HepG2 (cell line): ENCODE measurements around the gene GGA2. TPM values are rescaled to one million over a fixed set of nuclear protein-coding genes. Genes with fewer than 3 reads are reported as not detected.
A peak's percentile ranks its signal among the peaks of the same experiment; 100 is the strongest.

ENCODE experiments used
- ATAC-seq: fragments of 200-7000 bp; cut with Tn5 transposase; 3 replicates; pipeline ENCODE4 v1.9.1; 2020; ENCODE audit warnings: mild to moderate bottlenecking, moderate library complexity
- BruUV-seq: library from RNA; stranded (reverse); fragments of 400-500 nt; replicated peaks from 2 replicates; lab custom pipeline; 2021; lab: Mats Ljungman, UMichigan
- CTCF ChIA-PET: fragments of 300-600 bp; formaldehyde crosslinking; extraction: SDS; loops from one replicate; lab custom pipeline; 2021; ENCODE audit warnings: low total read pairs, inconsistent platforms, low intra/inter-chr PET ratio; lab: Yijun Ruan, JAX
- POLR2A ChIA-PET: fragments of 350-600 bp; sonication (Branson Sonifier 250); formaldehyde crosslinking; loops from one replicate; lab custom pipeline; 2020; ENCODE audit warnings: antibody characterized with exemption, inconsistent platforms; lab: Yijun Ruan, JAX
- DNase-seq: peaks from one replicate; pipeline ENCODE4 v3.0.0-alpha.2; 2015; ENCODE audit warnings: low spot score
- FAIRE-seq: peaks from 3 replicates; lab custom pipeline; 2011; peaks lifted over from hg19 to GRCh38; lab: Jason Lieb, UNC
- H2AFZ ChIP-seq: one replicate; pipeline ENCODE4 v1.6.1; 2011; ENCODE audit warnings: low read length, inconsistent platforms
- H3K27ac ChIP-seq: fragments of 300-600 bp; 3 replicates; pipeline ENCODE4 v1.8.0; 2011; ENCODE audit warnings: mixed run types, mild to moderate bottlenecking, mixed read lengths, low read length, inconsistent platforms; ENCODE audit not compliant: insufficient read depth; ENCODE audit errors: extremely low read length
- H3K27me3 ChIP-seq, 2 experiments: fragments of 200-600 bp in 1 of 2; 2 replicates in 1 of 2; 3 replicates in 1 of 2; pipeline versions ENCODE4 v1.6.0 to v1.8.0; 2011; ENCODE audit warnings: low read length in 2 of 2, mild to moderate bottlenecking in 2 of 2, moderate library complexity in 2 of 2, inconsistent platforms in 1 of 2; ENCODE audit not compliant: insufficient read depth in 2 of 2, control insufficient read depth in 1 of 2
- H3K36me3 ChIP-seq, 2 experiments: fragments of 200-600 bp in 1 of 2; replicated peaks in 1 of 2; 2 replicates in 1 of 2; 3 replicates in 1 of 2; pipeline versions ENCODE4 v1.5.1 to v1.8.0; 2011; ENCODE audit warnings: low read length in 2 of 2, inconsistent platforms in 1 of 2; ENCODE audit not compliant: insufficient read depth in 2 of 2, control insufficient read depth in 1 of 2
- H3K4me1 ChIP-seq: 2 replicates; pipeline ENCODE4 v1.5.1; 2012; ENCODE audit warnings: low read length, inconsistent platforms; ENCODE audit not compliant: insufficient read depth
- H3K4me2 ChIP-seq: 2 replicates; pipeline ENCODE4 v1.6.0; 2011; ENCODE audit warnings: low read depth, low read length, inconsistent platforms
- H3K4me3 ChIP-seq, 3 experiments: fragments of 200-600 bp in 1 of 3; sonication (generic), shearing (Covaris generic) in 1 of 3; replicated peaks in 1 of 3; 2 replicates each; pipeline ENCODE4 v1.5.1; 2011 to 2016; ENCODE audit warnings: low read length in 3 of 3, inconsistent platforms in 2 of 3, low read depth in 2 of 3, mild to moderate bottlenecking in 2 of 3, control low read depth in 1 of 3, mixed read lengths in 1 of 3; ENCODE audit not compliant: insufficient read depth in 1 of 3
- H3K79me2 ChIP-seq: one replicate; pipeline ENCODE4 v1.6.1; 2011; ENCODE audit warnings: low read length, inconsistent platforms; ENCODE audit not compliant: insufficient read depth
- H3K9ac ChIP-seq: 2 replicates; pipeline ENCODE4 v1.6.0; 2011; ENCODE audit warnings: mild to moderate bottlenecking, low read depth, low read length, inconsistent platforms; ENCODE audit not compliant: insufficient read depth
- H3K9me3 ChIP-seq: 2 replicates; pipeline ENCODE4 v1.5.1; 2012; ENCODE audit warnings: mild to moderate bottlenecking, low read length
- H4K20me1 ChIP-seq: 2 replicates; pipeline ENCODE4 v1.6.0; 2011; ENCODE audit warnings: inconsistent platforms, mild to moderate bottlenecking, low read length, moderate library complexity; ENCODE audit not compliant: insufficient read depth
- CCDC6 ChIP-seq: sonication (generic); formaldehyde crosslinking; IDR thresholded peaks from 2 replicates; pipeline ENCODE4 v1.8.1; 2022; ENCODE audit warnings: mild to moderate bottlenecking, missing genetic modification reagents, moderate library complexity
- EP300 ChIP-seq, 3 experiments: sonication (generic) in 1 of 3; formaldehyde crosslinking in 1 of 3; IDR thresholded peaks; 2 replicates each; pipeline versions ENCODE4 v1.5.1 to v1.6.1; 2011 to 2020; ENCODE audit warnings: low read depth in 2 of 3, low read length in 2 of 3, borderline replicate concordance in 1 of 3, improper control_type of control experiment in 1 of 3, mild to moderate bottlenecking in 1 of 3, missing genetic modification reagents in 1 of 3, moderate library complexity in 1 of 3
- KLF11 ChIP-seq: IDR thresholded peaks from 2 replicates; pipeline ENCODE4 v1.6.1; 2016; ENCODE audit warnings: missing compliant biosample characterization
- MAFK ChIP-seq, 2 experiments: IDR thresholded peaks in 1 of 2; conservative IDR thresholded peaks in 1 of 2; 2 replicates each; pipeline ENCODE4 v1.6.1; 2011; ENCODE audit warnings: improper control_type of control experiment in 2 of 2, low read length in 2 of 2
- PAWR ChIP-seq: sonication (generic); formaldehyde crosslinking; IDR thresholded peaks from 2 replicates; pipeline ENCODE4 v1.4.0; 2020; ENCODE audit warnings: missing genetic modification reagents, mild to moderate bottlenecking, borderline replicate concordance
- PCBP1 ChIP-seq: fragments of 200-400 bp; formaldehyde crosslinking; IDR thresholded peaks from 2 replicates; pipeline ENCODE4 v1.6.1; 2017; ENCODE audit warnings: mild to moderate bottlenecking, low read depth, low read length, borderline replicate concordance
- POGZ ChIP-seq: sonication (generic); formaldehyde crosslinking; IDR thresholded peaks from 2 replicates; pipeline ENCODE4 v1.4.0; 2020; ENCODE audit warnings: mild to moderate bottlenecking, missing genetic modification reagents
- SALL1 ChIP-seq: sonication (generic); formaldehyde crosslinking; IDR thresholded peaks from 2 replicates; pipeline ENCODE4 v1.8.0; 2022; ENCODE audit warnings: mild to moderate bottlenecking, missing genetic modification reagents
- SAP130 ChIP-seq: IDR thresholded peaks from 2 replicates; pipeline ENCODE4 v1.6.1; 2016; ENCODE audit warnings: low read depth
- SSRP1 ChIP-seq: IDR thresholded peaks from 2 replicates; pipeline ENCODE4 v1.6.1; 2016; ENCODE audit warnings: control low read depth
- ZNF180 ChIP-seq: sonication (generic); formaldehyde crosslinking; IDR thresholded peaks from 2 replicates; pipeline ENCODE4 v1.4.0; 2020; ENCODE audit warnings: low read depth, missing genetic modification reagents, borderline replicate concordance
- ZNF24 ChIP-seq: fragments of 450-650 bp; IDR thresholded peaks from 2 replicates; pipeline ENCODE4 v1.6.1; 2017; ENCODE audit warnings: antibody characterized with exemption, mild to moderate bottlenecking
- ZNF749 ChIP-seq: sonication (generic); formaldehyde crosslinking; IDR thresholded peaks from 2 replicates; pipeline ENCODE4 v1.8.0; 2022; ENCODE audit warnings: mild to moderate bottlenecking, missing genetic modification reagents, moderate library complexity, borderline replicate concordance
- ZSCAN9 ChIP-seq: IDR thresholded peaks from 2 replicates; pipeline ENCODE4 v1.6.1; 2016; ENCODE audit warnings: borderline replicate concordance
- whole genome bisulfite sequencing: methylation state at CpG from one replicate; pipeline ENCODE4 v1.1.6; 2017; ENCODE audit warnings: low lambda C conversion rate; 5-methylcytosine and 5-hydroxymethylcytosine counted together
- in situ Hi-C: cut with HindIII; loops from 2 replicates; pipeline ENCODE4 v1.10.0; 2017; ENCODE audit warnings: low pct_unique_long_range_greater_than_20kb; ENCODE audit not compliant: extremely low pct_ligation_motif_present
- intact Hi-C: fragments of 100-400 bp; cut with micrococcal nuclease; formaldehyde crosslinking; loops from one replicate; pipeline ENCODE4 v1.10.0; 2022; ENCODE audit not compliant: unreplicated experiment
- polyA plus RNA-seq, 8 experiments: library from polyadenylated mRNA; depleted of rRNA in 3 of 8; stranded (reverse) in 7 of 8; unstranded in 1 of 8; fragments of >200 nt; fragmentation: Illumina TruSeq in 4 of 8; extraction: Trizol in 4 of 8; gene quantifications; 2 replicates each; pipeline versions ENCODE4 v1.2.1 to v1.2.3, GENCODE V29; 2011 to 2016; ENCODE audit warnings: low read depth in 4 of 8, missing spikeins in 1 of 8, mixed read lengths in 1 of 8; ENCODE audit not compliant: insufficient read depth in 1 of 8
- total RNA-seq, 5 experiments: library from RNA; depleted of rRNA; stranded (reverse); fragments of >200 nt; fragmentation: Illumina TruSeq; extraction: Trizol; gene quantifications; 2 replicates each; pipeline ENCODE4 v1.2.3, GENCODE V29; 2016; ENCODE audit warnings: low read depth in 1 of 5
- TF ChIP-seq, protein P1 (sequence below): sonication (generic); formaldehyde crosslinking; IDR thresholded peaks from 2 replicates; pipeline ENCODE4 v1.8.1; 2022; ENCODE audit warnings: mild to moderate bottlenecking, missing genetic modification reagents
- TF ChIP-seq, protein P2 (sequence below): IDR thresholded peaks from 2 replicates; pipeline ENCODE4 v1.4.0; 2020; ENCODE audit warnings: mild to moderate bottlenecking, missing genetic modification reagents
- TF ChIP-seq, protein P3 (sequence below): sonication (generic); formaldehyde crosslinking; IDR thresholded peaks from 2 replicates; pipeline ENCODE4 v1.4.0; 2020; ENCODE audit warnings: mild to moderate bottlenecking, missing genetic modification reagents

Gene GGA2
- total and polyA plus RNA-seq, 2 of the 13 experiments (the other 11 are each of a cell fraction or from before 2014, with no cell fraction given) = 51.5 to 69.8 TPM

DNA sequence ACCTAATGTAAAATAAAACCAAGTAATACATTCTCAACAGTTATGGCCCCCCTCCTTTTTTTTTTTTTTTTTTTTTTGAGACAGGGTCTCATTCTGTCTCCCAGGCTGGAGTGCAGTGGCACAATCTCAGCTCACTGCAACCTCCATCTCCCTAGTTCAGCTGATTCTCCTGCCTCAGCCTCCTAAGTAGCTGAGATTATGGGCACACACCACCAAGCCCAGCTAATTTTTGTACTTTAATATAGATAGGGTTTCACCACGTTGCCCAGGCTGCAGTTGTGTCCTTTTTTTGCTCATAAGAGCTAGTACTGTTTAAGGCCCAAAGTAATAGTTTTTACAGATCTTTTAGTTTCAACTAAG lies 28.6 kb upstream of the GGA2 start (continued):
- peak; percentile 93 for TF ChIP-seq SSRP1

DNA sequence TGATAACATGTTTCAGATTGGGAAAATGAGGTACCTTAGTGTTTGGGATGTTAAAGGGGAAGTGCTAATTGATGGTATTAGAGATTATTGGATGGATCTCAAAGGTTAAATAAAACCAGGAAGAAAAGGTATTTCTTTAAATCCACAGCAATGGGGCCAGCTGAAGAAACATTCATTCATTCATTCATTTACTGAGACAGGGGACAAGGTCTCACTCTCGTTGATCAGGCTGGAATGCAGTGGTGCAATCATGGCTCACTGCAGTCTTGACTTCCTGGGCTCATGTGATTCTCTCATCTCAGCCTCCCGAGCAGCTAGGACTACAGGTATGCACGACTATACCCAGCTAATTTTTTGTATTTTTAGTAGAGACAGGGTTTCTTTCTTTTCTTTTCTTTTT lies 27.1 kb upstream of the GGA2 start:
- no peaks in the 10 kb centered on the region for H3K9me3 ChIP-seq
- DNase-seq (peak; percentile 83), FAIRE-seq (no peak), ATAC-seq (peak; percentile 44)
- peaks cover 47% of the 10 kb centered on the region for H3K4me1 ChIP-seq
- H3K9ac ChIP-seq = no peak overlapping the region
- CTCF ChIA-PET = no interaction called here
- peaks cover 4% of the 10 kb centered on the region for H3K79me2 ChIP-seq
- no peak overlapping the region for H3K4me2 ChIP-seq
- no peaks in the 10 kb centered on the region for H3K27me3 ChIP-seq
- H4K20me1 ChIP-seq = no peaks in the 10 kb centered on the region
- in situ Hi-C loops (no loop called here), intact Hi-C loops (no loop called here)
- peaks cover 40 to 58% of the 10 kb centered on the region in 2 experiments for H3K36me3 ChIP-seq
- 36% methylated on average over 3 of the region's 3 CpGs for WGBS
- peak overlapping the region; percentile 91 for H3K27ac ChIP-seq
- POLR2A ChIA-PET = interaction anchor here (0.6 to 5.5 kb wide), 7 partner anchors 10 to 1163 kb away, joined by 3 to 64 read pairs (median 14); partner anchors contain the start of genes DCTN5, EARS2, NDUFAB1 and PALB2
- no peak overlapping the region for H2AFZ ChIP-seq
- BruUV-seq = no TSS peak
- no peak overlapping the region for H3K4me3 ChIP-seq
- TF ChIP-seq, protein P1, sequence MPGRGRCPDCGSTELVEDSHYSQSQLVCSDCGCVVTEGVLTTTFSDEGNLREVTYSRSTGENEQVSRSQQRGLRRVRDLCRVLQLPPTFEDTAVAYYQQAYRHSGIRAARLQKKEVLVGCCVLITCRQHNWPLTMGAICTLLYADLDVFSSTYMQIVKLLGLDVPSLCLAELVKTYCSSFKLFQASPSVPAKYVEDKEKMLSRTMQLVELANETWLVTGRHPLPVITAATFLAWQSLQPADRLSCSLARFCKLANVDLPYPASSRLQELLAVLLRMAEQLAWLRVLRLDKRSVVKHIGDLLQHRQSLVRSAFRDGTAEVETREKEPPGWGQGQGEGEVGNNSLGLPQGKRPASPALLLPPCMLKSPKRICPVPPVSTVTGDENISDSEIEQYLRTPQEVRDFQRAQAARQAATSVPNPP = no peak
- TF ChIP-seq CCDC6 (CRISPR knock-in tag) = no peak
- TF ChIP-seq EP300 (IDR thresholded peaks at IDR 0.05; ENCODE audit: low read depth in 2 of 2, low read length in 2 of 2) = 0 out of 4 replicates have a peak, but pooled peaks of 1 of the 2 experiments have one; percentile 16
- peak; percentile 52; the same call in 1 of the 2 replicates for TF ChIP-seq EP300 (CRISPR knock-in tag; IDR thresholded peaks at IDR 0.05; ENCODE audit: borderline replicate concordance)
- TF ChIP-seq ZNF24 = peak; percentile 98
- TF ChIP-seq ZSCAN9 (CRISPR knock-in tag) = peak; percentile 49; the same call in 1 of the 2 replicates
- no peak for TF ChIP-seq PAWR (CRISPR knock-in tag)
- no peak for TF ChIP-seq KLF11
- TF ChIP-seq SAP130 (CRISPR knock-in tag) = peak; percentile 88
- TF ChIP-seq ZNF180 (CRISPR knock-in tag) = no peak
- TF ChIP-seq ZNF749 (CRISPR knock-in tag) = no peak
- 0 out of 2 replicates have a peak, but pooled peaks have one; percentile 26 for TF ChIP-seq SALL1
- no peak for TF ChIP-seq POGZ (CRISPR knock-in tag)
- TF ChIP-seq, protein P2, sequence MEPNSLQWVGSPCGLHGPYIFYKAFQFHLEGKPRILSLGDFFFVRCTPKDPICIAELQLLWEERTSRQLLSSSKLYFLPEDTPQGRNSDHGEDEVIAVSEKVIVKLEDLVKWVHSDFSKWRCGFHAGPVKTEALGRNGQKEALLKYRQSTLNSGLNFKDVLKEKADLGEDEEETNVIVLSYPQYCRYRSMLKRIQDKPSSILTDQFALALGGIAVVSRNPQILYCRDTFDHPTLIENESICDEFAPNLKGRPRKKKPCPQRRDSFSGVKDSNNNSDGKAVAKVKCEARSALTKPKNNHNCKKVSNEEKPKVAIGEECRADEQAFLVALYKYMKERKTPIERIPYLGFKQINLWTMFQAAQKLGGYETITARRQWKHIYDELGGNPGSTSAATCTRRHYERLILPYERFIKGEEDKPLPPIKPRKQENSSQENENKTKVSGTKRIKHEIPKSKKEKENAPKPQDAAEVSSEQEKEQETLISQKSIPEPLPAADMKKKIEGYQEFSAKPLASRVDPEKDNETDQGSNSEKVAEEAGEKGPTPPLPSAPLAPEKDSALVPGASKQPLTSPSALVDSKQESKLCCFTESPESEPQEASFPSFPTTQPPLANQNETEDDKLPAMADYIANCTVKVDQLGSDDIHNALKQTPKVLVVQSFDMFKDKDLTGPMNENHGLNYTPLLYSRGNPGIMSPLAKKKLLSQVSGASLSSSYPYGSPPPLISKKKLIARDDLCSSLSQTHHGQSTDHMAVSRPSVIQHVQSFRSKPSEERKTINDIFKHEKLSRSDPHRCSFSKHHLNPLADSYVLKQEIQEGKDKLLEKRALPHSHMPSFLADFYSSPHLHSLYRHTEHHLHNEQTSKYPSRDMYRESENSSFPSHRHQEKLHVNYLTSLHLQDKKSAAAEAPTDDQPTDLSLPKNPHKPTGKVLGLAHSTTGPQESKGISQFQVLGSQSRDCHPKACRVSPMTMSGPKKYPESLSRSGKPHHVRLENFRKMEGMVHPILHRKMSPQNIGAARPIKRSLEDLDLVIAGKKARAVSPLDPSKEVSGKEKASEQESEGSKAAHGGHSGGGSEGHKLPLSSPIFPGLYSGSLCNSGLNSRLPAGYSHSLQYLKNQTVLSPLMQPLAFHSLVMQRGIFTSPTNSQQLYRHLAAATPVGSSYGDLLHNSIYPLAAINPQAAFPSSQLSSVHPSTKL (CRISPR knock-in tag) = peak; percentile 67
- TF ChIP-seq MAFK (conservative IDR thresholded peaks at IDR 0.05 in 1 of 2, IDR thresholded peaks at IDR 0.05 in 1 of 2; ENCODE audit: low read length in 2 of 2) = no peak
- TF ChIP-seq PCBP1 = no peak
- TF ChIP-seq, protein P3, sequence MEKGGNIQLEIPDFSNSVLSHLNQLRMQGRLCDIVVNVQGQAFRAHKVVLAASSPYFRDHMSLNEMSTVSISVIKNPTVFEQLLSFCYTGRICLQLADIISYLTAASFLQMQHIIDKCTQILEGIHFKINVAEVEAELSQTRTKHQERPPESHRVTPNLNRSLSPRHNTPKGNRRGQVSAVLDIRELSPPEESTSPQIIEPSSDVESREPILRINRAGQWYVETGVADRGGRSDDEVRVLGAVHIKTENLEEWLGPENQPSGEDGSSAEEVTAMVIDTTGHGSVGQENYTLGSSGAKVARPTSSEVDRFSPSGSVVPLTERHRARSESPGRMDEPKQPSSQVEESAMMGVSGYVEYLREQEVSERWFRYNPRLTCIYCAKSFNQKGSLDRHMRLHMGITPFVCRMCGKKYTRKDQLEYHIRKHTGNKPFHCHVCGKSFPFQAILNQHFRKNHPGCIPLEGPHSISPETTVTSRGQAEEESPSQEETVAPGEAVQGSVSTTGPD = no peak
